ENCODE results near the gene NXPE3. TPM values are rescaled to one million over a fixed set of nuclear protein-coding genes. Genes with fewer than 3 reads are reported as not detected.

Gene NXPE3
- polyA plus RNA-seq, 1 donor (not counting 4 experiments of a cell fraction or from before 2014, with no cell fraction given), result 16.8 TPM

- no peaks in the 10 kb centered on the region for H3K9me1 ChIP-seq (ENCODE audit: control insufficient read depth, extremely low read depth, insufficient read depth, low read length)
- no peak for DNase-seq (ENCODE audit: low read depth, low spot score)
- H3K9ac ChIP-seq (ENCODE audit: control insufficient read depth, extremely low read depth, insufficient read depth, low read length), result no peak overlapping the region
- dilution Hi-C loops (cut with MboI; ENCODE audit: extremely low pct_ligation_motif_present, low sequenced_read_pairs), result no loop called here
- H3K4me1 ChIP-seq (ENCODE audit: control insufficient read depth, extremely low read depth, insufficient read depth, low read length), result peaks cover under 1% of the 10 kb centered on the region
- H4K20me1 ChIP-seq (ENCODE audit: control insufficient read depth, extremely low read depth, insufficient read depth, low read length), result no peaks in the 10 kb centered on the region
- no peak overlapping the region for H2AFZ ChIP-seq (ENCODE audit: control insufficient read depth, low read length)
- no peak overlapping the region for H3K4me2 ChIP-seq (ENCODE audit: control insufficient read depth, extremely low read depth, insufficient read depth, low read depth, low read length)
- FAIRE-seq, result no peak
- H3K27ac ChIP-seq (ENCODE audit: control insufficient read depth, insufficient read depth, low read length), result no peak overlapping the region
- no peaks in the 10 kb centered on the region for H3K27me3 ChIP-seq (ENCODE audit: control insufficient read depth, extremely low read depth, insufficient read depth, low read length)
- peaks cover 10 to 23% of the 10 kb centered on the region in 2 experiments for H3K36me3 ChIP-seq (ENCODE audit: control insufficient read depth in 2 of 2, extremely low read depth in 1 of 2, insufficient read depth in 2 of 2, low read length in 2 of 2)
- TF ChIP-seq, protein P1, sequence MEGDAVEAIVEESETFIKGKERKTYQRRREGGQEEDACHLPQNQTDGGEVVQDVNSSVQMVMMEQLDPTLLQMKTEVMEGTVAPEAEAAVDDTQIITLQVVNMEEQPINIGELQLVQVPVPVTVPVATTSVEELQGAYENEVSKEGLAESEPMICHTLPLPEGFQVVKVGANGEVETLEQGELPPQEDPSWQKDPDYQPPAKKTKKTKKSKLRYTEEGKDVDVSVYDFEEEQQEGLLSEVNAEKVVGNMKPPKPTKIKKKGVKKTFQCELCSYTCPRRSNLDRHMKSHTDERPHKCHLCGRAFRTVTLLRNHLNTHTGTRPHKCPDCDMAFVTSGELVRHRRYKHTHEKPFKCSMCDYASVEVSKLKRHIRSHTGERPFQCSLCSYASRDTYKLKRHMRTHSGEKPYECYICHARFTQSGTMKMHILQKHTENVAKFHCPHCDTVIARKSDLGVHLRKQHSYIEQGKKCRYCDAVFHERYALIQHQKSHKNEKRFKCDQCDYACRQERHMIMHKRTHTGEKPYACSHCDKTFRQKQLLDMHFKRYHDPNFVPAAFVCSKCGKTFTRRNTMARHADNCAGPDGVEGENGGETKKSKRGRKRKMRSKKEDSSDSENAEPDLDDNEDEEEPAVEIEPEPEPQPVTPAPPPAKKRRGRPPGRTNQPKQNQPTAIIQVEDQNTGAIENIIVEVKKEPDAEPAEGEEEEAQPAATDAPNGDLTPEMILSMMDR (optimal IDR thresholded peaks at IDR 0.05 in 1 of 3, IDR thresholded peaks at IDR 0.05 in 1 of 3, conservative IDR thresholded peaks at IDR 0.05 in 1 of 3; ENCODE audit: extremely low read depth in 1 of 3, insufficient read depth in 2 of 3, low read length in 3 of 3), result no peak
- no peak for TF ChIP-seq EZH2 (IDR thresholded peaks at IDR 0.05; ENCODE audit: low read length)
- peaks cover 4% of the 10 kb centered on the region for H3K79me2 ChIP-seq (ENCODE audit: control insufficient read depth, insufficient read depth, low read length)
- H3K9me3 ChIP-seq (ENCODE audit: control insufficient read depth, low read depth, low read length), result no peaks in the 10 kb centered on the region
- no peak overlapping the region for H3K4me3 ChIP-seq (ENCODE audit: control insufficient read depth in 2 of 3, extremely low read depth in 1 of 3, insufficient read depth in 2 of 3, low read depth in 1 of 3, low read length in 3 of 3)
These were observed 48.2 kb upstream of the NXPE3 start for GRCh38 chr3:101730839-101731238.

- Histone ChIP-seq H2AFZ (ENCODE audit: control insufficient read depth, low read length) (no peak overlapping the region), H3K4me1 (ENCODE audit: control insufficient read depth, extremely low read depth, insufficient read depth, low read length) (no peaks in the 10 kb centered on the region), H3K36me3 (ENCODE audit: control insufficient read depth in 2 of 2, extremely low read depth in 1 of 2, insufficient read depth in 2 of 2, low read length in 2 of 2) (peaks cover 10 to 23% of the 10 kb centered on the region in 2 experiments), H3K79me2 (ENCODE audit: control insufficient read depth, insufficient read depth, low read length) (no peaks in the 10 kb centered on the region), H3K27ac (ENCODE audit: control insufficient read depth, insufficient read depth, low read length) (no peak overlapping the region), H3K9me3 (ENCODE audit: control insufficient read depth, low read depth, low read length) (no peaks in the 10 kb centered on the region), H3K27me3 (ENCODE audit: control insufficient read depth, extremely low read depth, insufficient read depth, low read length) (no peaks in the 10 kb centered on the region), H3K4me3 (ENCODE audit: control insufficient read depth in 2 of 3, extremely low read depth in 1 of 3, insufficient read depth in 2 of 3, low read depth in 1 of 3, low read length in 3 of 3) (no peak overlapping the region), H3K4me2 (ENCODE audit: control insufficient read depth, extremely low read depth, insufficient read depth, low read depth, low read length) (no peak overlapping the region), H3K9me1 (ENCODE audit: control insufficient read depth, extremely low read depth, insufficient read depth, low read length) (no peaks in the 10 kb centered on the region), H4K20me1 (ENCODE audit: control insufficient read depth, extremely low read depth, insufficient read depth, low read length) (no peaks in the 10 kb centered on the region), H3K9ac (ENCODE audit: control insufficient read depth, extremely low read depth, insufficient read depth, low read length) (no peak overlapping the region)
- dilution Hi-C loops (cut with MboI; ENCODE audit: extremely low pct_ligation_motif_present, low sequenced_read_pairs), result no loop called here
- DNase-seq (ENCODE audit: low read depth, low spot score) (no peak), FAIRE-seq (peak; percentile 34)
- TF ChIP-seq EZH2 (IDR thresholded peaks at IDR 0.05; ENCODE audit: low read length), result no peak
- TF ChIP-seq, protein P1 (optimal IDR thresholded peaks at IDR 0.05 in 1 of 3, IDR thresholded peaks at IDR 0.05 in 1 of 3, conservative IDR thresholded peaks at IDR 0.05 in 1 of 3; ENCODE audit: extremely low read depth in 1 of 3, insufficient read depth in 2 of 3, low read length in 3 of 3), result no peak
These were observed 46.8 kb upstream of the NXPE3 start for GRCh38 chr3:101732240-101732641.

Data from keratinocyte (primary cell).